Measurements from ENCODE around the gene EIF4G3.

The EIF4G3 gene

DNA sequence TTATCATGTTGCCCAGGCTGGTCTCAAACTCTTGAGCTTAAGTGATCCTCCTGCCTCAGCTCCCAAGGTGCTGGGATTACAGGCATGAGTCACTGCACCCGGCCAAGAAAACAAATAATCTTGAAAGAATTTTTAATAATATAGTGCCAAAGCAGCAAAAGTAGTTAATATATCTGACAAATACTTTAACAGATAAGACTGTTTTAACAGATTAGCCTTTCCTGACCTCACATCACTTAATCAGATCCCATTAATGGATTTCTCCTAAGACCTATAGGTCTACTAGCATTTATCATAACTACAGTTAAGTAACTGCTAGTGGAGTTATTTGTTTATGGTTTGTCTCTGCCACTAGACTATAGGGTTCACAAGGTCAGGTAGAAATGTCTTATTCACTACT is 328.5 kb downstream of the EIF4G3 start:
- H3K9me3 Mint-ChIP-seq: no peaks in the 10 kb centered on the region
- no peak overlapping the region for H3K27ac Mint-ChIP-seq
- DNase-seq: no peak
- H3K36me3 Mint-ChIP-seq (ENCODE audit: low read depth): peaks cover 87% of the 10 kb centered on the region
- no peak overlapping the region for H3K4me3 Mint-ChIP-seq
- H3K27me3 Mint-ChIP-seq (ENCODE audit: low read depth, poor library complexity): no peaks in the 10 kb centered on the region
- no peaks in the 10 kb centered on the region for H3K4me1 Mint-ChIP-seq
- TF ChIP-seq, protein P1, sequence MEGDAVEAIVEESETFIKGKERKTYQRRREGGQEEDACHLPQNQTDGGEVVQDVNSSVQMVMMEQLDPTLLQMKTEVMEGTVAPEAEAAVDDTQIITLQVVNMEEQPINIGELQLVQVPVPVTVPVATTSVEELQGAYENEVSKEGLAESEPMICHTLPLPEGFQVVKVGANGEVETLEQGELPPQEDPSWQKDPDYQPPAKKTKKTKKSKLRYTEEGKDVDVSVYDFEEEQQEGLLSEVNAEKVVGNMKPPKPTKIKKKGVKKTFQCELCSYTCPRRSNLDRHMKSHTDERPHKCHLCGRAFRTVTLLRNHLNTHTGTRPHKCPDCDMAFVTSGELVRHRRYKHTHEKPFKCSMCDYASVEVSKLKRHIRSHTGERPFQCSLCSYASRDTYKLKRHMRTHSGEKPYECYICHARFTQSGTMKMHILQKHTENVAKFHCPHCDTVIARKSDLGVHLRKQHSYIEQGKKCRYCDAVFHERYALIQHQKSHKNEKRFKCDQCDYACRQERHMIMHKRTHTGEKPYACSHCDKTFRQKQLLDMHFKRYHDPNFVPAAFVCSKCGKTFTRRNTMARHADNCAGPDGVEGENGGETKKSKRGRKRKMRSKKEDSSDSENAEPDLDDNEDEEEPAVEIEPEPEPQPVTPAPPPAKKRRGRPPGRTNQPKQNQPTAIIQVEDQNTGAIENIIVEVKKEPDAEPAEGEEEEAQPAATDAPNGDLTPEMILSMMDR (IDR thresholded peaks at IDR 0.05): no peak

DNA sequence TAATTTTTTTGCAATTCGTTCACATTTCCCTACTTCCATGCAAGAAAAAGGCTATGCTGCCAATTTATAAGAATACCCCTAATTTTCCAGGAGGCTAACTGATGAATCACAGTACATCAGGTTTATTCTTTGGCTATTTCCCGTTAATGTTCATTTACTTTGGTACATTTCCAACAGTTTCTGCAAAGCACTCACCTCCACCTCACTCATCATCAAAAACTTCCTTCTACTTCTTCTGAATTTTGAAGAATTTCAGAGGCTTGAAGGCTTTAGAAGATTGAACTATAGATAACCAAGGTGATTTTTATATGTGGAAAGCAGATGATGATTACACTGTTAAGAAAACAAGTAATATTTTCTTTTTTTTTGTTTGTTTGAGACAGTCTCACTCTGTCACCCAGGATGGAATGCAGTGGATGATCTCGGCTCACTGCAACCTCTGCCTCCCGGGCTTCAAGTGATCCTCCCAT is 329.1 kb downstream of the EIF4G3 start:
- TF ChIP-seq, protein P1 (IDR thresholded peaks at IDR 0.05): no peak
- DNase-seq: no peak
- Mint-ChIP-seq H3K27me3 (ENCODE audit: low read depth, poor library complexity) (no peaks in the 10 kb centered on the region), H3K36me3 (ENCODE audit: low read depth) (peaks cover 81% of the 10 kb centered on the region), H3K4me1 (no peaks in the 10 kb centered on the region), H3K27ac (no peak overlapping the region), H3K9me3 (no peaks in the 10 kb centered on the region), H3K4me3 (no peak overlapping the region)

DNA sequence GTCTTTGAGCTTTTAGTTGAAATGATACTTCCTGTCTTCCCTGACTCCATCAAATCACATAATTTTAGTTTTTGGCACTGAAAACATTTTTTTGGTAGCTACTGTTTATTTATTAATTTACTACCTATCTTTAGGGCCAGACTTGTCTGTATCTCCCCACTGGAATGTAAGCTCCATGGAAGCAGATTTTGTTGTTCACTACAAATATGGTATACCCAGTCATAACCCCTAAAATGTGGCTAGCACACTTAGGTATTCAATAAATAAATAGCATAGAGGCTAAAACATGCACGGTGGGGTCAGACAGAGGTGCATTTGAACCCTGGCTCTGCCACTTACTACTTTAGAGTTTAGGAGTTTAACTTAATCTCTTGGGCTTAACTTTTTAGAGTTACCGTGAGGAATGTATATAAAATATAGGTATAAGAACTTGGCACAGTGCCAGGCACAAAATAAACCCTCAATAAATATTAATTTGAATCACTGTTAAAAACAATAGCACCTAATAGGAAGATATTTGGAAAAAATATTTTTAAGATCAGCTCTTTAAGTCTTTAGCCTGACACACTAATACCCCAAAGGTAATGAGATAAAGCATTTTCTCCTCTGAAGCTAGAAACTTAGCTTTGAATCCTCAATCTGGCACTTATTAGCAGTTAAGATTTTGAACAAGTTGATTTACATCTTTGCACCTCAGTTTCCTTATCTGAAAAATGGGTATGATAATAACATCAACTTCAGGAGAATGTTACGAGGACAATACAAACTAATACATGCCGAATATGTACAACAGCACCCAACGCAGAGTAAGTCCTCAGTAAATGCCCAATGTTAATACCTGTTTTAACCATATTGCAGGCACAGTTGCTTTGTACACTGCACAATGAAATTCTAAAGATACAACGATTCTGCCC is 330.0 kb downstream of the EIF4G3 start:
- no peak overlapping the region for H3K4me3 Mint-ChIP-seq
- H3K9me3 Mint-ChIP-seq: no peaks in the 10 kb centered on the region
- no peaks in the 10 kb centered on the region for H3K4me1 Mint-ChIP-seq
- no peaks in the 10 kb centered on the region for H3K27me3 Mint-ChIP-seq (ENCODE audit: low read depth, poor library complexity)
- no peak for DNase-seq
- H3K36me3 Mint-ChIP-seq (ENCODE audit: low read depth): peaks cover 77% of the 10 kb centered on the region
- TF ChIP-seq, protein P1 (IDR thresholded peaks at IDR 0.05): no peak
- H3K27ac Mint-ChIP-seq: no peak overlapping the region

DNA sequence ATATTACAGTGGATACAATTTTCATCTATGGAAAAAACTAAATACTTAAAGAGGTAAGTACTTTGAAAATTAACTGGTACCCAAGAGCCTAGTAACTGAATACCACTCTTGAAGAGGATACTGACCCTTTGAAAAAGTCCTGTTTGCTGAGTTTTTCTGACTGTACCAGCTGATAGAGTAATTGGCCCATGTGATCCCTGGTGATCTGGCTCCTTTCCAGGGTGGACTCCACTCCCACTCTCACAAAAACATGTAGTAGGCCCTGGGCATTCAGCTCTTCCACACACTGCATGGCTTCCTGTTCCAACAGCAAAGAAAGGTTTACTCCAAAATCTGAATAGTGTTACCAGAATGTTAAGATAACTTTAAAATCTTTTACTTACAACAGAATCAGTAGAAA is 336.0 kb downstream of the EIF4G3 start:
- no peak overlapping the region for H3K27ac Mint-ChIP-seq
- TF ChIP-seq, protein P1 (IDR thresholded peaks at IDR 0.05): no peak
- H3K27me3 Mint-ChIP-seq (ENCODE audit: low read depth, poor library complexity): no peaks in the 10 kb centered on the region
- no peaks in the 10 kb centered on the region for H3K4me1 Mint-ChIP-seq
- H3K9me3 Mint-ChIP-seq: no peaks in the 10 kb centered on the region
- DNase-seq: no peak
- no peak overlapping the region for H3K4me3 Mint-ChIP-seq
- peaks cover 50% of the 10 kb centered on the region for H3K36me3 Mint-ChIP-seq (ENCODE audit: low read depth)

DNA sequence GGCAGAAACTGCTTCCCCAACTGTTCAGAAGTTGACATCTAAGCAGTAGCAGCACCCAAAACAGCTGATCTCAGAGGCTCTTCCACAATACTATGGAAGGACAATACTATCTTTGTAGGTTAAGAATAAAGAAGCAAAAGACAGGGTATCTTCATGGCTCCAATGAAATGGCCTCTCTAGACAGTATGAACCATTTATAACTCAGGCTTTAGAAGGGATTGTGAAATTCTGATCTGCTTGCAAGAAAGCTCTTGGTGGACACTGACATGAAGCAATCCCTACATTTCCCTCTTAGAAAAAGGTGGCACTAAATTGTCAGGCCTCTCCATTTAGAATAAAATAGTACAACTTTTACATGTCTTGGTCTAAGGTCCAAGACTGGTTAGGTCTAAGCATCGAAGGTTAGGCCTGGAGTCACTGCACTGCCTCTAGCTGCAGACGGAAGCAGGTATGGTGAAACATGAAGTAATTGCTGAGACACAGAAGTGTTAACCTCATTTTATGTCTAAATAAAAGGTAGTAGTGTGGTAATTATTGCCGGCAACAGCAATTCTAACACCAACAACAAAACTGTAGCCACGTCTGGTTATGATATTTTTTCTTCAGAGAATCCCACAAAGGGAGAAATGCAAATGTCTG is 339.0 kb downstream of the EIF4G3 start:
- Mint-ChIP-seq H3K27me3 (ENCODE audit: low read depth, poor library complexity) (no peaks in the 10 kb centered on the region), H3K36me3 (ENCODE audit: low read depth) (peaks cover 53% of the 10 kb centered on the region), H3K4me1 (no peaks in the 10 kb centered on the region), H3K4me3 (no peak overlapping the region), H3K27ac (no peak overlapping the region), H3K9me3 (peaks cover 7% of the 10 kb centered on the region)
- TF ChIP-seq, protein P1 (IDR thresholded peaks at IDR 0.05): no peak
- no peak for DNase-seq

Data from nephron progenitor cell (in vitro differentiated cells).